GM18520 (cell line): ENCODE results near the gene FBXW7.

Experiments used
- ATAC-seq: cut with Tn5 transposase; IDR thresholded peaks from one replicate; pipeline ENCODE4 v1.9.1; 2021; ENCODE audit not compliant: unreplicated experiment

FBXW7 gene

GRCh38 chr4:152380185-152380584 lies 155.7 kb downstream of the FBXW7 start:
- ATAC-seq = no peak

- ATAC-seq = no peak
Measured at GRCh38 chr4:152374606-152375285, 161.1 kb downstream of the FBXW7 start.

DNA sequence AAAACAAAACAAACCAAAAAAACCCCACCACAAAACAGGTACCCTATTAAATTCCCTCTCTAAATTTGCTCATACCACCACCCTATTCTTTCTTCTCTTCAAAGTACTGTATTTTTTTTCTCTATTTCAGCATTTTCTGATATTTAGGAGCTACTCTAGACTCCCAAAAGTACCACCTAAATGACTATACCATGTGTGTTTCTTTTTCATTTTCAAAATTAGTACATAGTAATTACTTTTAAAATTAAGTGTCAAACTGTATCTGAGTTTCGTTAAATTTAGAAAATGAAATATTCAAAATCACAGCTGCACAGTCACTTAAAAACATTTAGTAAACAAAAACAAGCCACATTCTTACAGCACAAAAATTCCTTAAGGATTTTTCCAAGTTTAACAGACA lies 161.7 kb downstream of the FBXW7 start:
- ATAC-seq = peak; percentile 40

GRCh38 chr4:152372444-152372843 lies 163.4 kb downstream of the FBXW7 start:
- ATAC-seq = no peak

DNA sequence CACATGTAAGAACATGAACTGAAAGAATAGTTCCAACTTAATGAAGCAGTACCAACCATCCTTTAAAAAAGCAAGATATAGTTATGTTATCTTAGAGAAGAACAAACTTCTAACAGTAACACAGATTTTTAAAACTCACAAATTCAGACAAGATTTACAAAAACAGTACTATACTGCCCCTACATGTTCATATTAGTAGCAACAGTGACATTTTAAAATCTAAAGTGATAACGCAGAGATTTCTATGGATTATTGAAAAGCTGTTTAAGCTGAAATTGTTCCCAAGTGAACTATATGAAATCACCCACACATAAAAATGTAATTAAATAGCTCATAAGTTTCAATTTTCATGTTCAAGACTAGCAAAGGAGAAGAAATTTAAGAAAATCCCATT lies 166.0 kb downstream of the FBXW7 start:
- no peak for ATAC-seq

DNA sequence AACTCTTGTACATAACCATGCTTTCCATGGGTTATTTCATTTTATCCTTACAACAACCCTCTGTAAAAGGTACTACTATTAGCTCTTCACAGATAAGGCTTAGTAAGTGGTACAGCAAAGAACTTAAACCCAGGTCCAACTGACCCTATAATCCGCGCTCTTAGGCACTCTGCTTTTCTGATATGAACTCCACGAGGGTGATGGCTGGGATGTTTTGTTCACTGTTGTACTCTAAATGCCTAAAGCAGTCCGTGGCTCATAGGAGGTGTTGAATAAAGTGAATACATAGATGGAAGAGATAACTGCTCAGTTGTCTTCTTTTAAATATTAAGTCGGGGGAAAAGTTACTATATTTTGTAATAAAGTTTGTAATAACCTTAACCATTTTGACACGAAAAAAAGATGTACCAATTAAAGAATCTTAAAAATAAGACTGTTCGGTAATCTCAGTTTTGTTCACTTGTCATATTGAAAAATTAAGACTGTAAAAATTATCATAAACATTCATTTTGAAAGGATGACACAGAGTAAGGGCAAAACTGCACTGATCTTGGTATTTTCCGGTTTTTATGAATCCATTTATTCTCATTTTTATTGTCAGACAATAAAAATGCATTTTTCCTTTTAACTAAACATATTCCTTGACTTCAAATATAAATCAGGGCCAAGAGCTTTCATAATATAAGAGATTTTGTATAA lies 166.5 kb downstream of the FBXW7 start:
- no peak for ATAC-seq

DNA sequence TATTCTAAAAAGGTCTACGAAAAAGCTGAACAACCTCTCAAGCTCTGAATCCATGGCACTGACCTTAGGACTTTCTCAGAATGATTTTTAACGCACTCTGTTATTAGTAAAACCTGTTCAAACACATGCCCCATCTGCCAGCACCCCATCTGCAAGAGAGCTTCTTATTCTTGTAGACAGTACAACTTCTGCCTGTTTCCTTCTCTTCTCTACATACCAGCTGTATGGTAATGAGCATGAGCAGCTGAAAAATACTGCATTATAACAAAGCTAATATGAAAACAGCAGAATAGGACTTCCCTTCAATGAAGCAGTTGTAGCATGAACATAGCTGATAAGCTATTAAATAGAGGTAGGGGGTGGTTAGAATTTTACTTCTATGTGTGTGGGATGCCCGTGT lies 167.9 kb downstream of the FBXW7 start:
- no peak for ATAC-seq

DNA sequence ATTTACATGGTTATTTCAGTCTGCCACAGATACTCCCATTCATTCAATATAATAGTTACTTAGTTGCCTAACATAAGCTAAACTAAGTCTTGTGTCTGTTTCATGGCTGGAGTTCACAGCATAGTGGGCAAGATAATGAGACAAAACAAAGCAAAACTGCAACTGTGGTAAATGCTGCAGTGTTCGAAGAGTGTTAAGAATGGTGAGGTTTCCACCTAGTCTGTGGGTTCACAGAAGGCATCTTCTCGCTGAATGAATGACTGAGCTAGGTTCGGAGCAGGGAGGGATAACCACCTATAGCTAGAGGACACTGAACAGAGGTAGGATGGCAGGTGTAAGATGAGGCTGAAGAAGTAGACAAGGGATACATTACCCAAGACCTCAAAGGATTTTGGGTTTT lies 171.0 kb downstream of the FBXW7 start:
- no peak for ATAC-seq

- ATAC-seq = no peak
Measured at GRCh38 chr4:152364383-152364782, 171.5 kb downstream of the FBXW7 start.

GRCh38 chr4:152363904-152364303 lies 172.0 kb downstream of the FBXW7 start:
- no peak for ATAC-seq

DNA sequence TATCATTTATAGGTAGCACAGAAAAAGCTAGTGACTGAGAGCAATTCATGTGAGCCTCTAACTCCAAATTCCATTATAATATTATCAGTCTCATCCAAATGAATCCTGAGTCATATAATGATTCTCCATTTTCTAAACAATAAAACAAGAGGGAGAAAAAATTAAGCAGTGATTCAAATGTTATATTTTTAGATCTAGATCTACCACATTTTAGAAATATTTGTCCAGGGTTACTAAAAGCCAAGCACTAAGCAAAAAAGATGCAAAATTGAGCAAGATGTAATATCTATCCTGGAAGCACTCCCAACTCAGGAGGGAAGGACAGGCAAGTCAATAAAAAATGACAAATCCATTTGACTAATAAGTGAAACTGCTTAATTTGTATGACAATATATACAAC lies 172.8 kb downstream of the FBXW7 start:
- no peak for ATAC-seq

- ATAC-seq = no peak
Measured at GRCh38 chr4:152360045-152360410, 175.9 kb downstream of the FBXW7 start.

DNA sequence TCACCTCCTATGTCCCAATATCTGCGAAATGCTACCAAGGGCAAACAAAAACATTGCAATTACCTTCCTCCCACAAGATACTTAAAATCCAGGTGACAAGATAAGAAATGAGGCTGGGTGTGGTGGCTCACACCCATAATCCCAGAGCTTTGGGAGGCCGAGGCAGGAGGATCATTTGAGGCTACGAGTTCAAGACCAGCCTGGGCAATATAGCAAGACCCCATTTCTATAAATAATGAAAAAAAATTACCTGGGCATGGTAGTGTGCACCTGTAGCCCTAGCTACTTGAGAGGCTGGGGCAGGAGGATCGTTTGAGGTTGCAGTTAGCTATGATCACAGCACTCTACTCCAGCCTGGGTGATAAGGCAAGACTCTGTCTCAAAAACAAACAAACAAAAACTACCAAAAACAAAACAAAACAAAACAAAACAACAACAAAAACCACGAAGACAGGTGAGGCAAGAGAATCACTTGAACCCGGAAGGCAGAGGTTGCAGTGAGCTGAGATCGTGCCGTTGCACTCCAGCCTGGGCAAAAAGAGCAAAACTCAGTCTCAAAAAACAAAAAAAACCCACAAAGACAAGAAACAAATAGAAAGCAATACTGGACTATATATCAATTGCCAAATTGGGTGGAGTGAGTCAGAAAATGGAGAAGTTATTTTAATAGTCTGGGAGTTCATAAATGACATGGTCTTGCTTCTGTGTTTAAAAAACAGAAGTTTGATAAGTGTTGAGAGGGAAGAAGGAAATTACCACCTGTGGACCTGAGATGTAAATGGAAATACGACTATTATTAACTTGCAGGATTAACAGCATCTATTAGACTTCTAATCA lies 176.5 kb downstream of the FBXW7 start:
- ATAC-seq = no peak

DNA sequence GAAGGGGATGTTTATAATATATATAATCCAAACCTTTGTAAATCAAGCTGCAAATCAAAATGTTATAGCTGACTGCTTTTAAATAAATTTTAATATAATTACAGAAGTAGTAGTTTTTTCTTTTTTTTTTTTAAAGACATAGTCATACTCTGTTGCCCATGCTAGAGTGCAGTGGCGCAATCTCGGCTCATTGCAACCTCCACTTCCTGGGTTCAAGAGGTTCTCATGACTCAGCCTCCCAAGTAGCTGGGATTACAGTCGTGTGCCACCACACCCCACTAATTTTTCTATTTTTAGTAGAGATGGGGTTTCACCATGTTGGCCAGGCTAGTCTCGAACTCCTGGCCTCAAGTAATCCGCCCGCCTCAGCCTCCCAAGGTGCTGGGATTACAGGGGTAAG lies 178.7 kb downstream of the FBXW7 start:
- no peak for ATAC-seq

- ATAC-seq = no peak
Measured at GRCh38 chr4:152356428-152357034, 179.4 kb downstream of the FBXW7 start.

DNA sequence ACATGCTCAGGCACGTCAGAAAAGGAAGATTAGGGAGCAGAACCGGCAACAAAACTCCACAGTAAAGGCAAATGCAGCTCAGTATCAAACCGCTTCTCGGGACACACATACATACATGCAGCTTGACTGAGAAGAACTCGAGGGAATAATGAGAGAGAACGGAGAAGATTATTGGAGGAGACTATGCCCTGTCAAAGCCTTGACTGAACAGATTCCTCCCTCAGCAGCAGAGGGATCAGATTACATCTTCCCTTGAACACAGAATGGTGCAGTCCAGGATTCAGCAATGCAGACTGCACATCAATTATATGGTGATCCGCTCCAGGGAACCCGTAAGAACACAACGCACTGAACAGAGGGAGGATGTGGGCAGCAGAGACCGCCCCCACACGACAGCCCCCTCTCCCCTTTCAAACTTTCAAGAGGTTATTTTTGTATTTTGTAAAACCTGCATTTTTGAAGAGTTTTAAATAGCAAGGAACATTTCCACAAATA lies 183.2 kb downstream of the FBXW7 start:
- no peak for ATAC-seq

DNA sequence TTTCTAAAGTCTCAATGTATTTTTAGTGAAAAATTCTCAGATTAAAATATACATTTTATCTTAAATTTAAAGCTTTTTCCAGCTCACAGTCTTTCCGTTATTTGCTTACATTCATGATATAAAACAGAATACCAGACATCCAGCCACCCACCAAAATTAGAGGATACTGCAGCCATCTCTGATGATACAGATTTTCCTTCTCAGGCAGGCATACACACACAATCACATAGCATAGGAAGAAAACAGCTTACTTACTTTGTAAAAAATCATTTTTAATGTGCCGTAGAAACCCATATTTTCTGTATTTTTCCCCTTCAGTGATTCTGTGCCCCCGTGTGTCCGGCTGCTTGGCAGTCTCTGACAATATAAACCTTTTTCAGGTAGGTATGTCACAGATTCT lies 183.7 kb downstream of the FBXW7 start:
- ATAC-seq = no peak

GRCh38 chr4:152351080-152351479 lies 184.8 kb downstream of the FBXW7 start:
- no peak for ATAC-seq

GRCh38 chr4:152348670-152349069 lies 187.2 kb downstream of the FBXW7 start:
- no peak for ATAC-seq

- no peak for ATAC-seq
Measured at GRCh38 chr4:152346979-152347378, 188.9 kb downstream of the FBXW7 start.

DNA sequence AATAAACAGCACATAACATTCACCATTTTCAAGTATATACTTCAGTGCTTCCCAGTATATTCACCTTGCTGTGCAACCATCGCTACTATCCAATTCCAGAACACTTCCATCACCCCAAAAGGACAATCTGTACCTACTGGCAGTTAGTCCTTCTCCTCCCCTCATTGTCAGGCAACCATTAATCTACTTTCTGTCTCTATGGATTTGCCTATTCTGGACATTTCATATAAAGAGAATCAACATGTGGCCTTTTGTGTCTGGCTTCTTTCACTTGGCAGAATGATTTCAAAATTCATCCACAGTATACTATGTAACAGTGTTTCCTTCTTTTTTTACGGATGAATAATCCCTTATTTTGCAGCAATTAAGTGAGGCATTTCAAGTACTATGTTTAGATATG lies 189.4 kb downstream of the FBXW7 start:
- no peak for ATAC-seq
